Neural cell (in vitro differentiated cells): ENCODE results near the gene NF1. TPM values are rescaled to one million over a fixed set of nuclear protein-coding genes. Genes with fewer than 3 reads are reported as not detected.

Source experiments
- H2AFZ ChIP-seq: fragments of 200-600, 300-800 bp; sonication (generic), shearing (Covaris generic); 2 replicates; pipeline ENCODE4 v1.6.0; 2014; ENCODE audit warnings: low read depth, mild to moderate bottlenecking, antibody characterized with exemption, low read length, moderate library complexity
- H3F3A ChIP-seq: fragments of 200-600 bp; shearing (Covaris generic); 2 replicates; pipeline ENCODE4 v1.6.1; 2016; ENCODE audit warnings: mild to moderate bottlenecking, moderate library complexity, mixed read lengths, antibody characterized with exemption, low read length; ENCODE audit not compliant: insufficient read depth, poor library complexity, severe bottlenecking
- H3K27ac ChIP-seq: fragments of 200-600, 300-800 bp; sonication (generic), shearing (Covaris generic); 2 replicates; pipeline ENCODE4 v1.5.1; 2014; ENCODE audit warnings: mild to moderate bottlenecking, low read length, moderate library complexity
- H3K27me3 ChIP-seq: fragments of 300-800, 200-600 bp; sonication (generic), shearing (Covaris generic); 2 replicates; pipeline ENCODE4 v1.6.0; 2014; ENCODE audit warnings: mild to moderate bottlenecking, low read depth, low read length, moderate library complexity; ENCODE audit not compliant: insufficient read depth
- H3K36me3 ChIP-seq: fragments of 300-800, 200-600 bp; sonication (generic), shearing (Covaris generic); 2 replicates; pipeline ENCODE4 v1.5.1; 2014; ENCODE audit warnings: mild to moderate bottlenecking, antibody characterized with exemption, low read length, moderate library complexity; ENCODE audit not compliant: insufficient read depth
- H3K4me2 ChIP-seq: fragments of 300-800, 200-600 bp; sonication (generic), shearing (Covaris generic); 2 replicates; pipeline ENCODE4 v1.6.0; 2014; ENCODE audit warnings: mild to moderate bottlenecking, low read length
- H3K4me3 ChIP-seq: fragments of 300-800, 200-600 bp; sonication (generic), shearing (Covaris generic); 2 replicates; pipeline ENCODE4 v1.5.1; 2014; ENCODE audit warnings: mild to moderate bottlenecking, low read length, moderate library complexity
- H3K79me2 ChIP-seq: fragments of 200-600 bp; shearing (Covaris generic); replicated peaks from 2 replicates; pipeline ENCODE4 v1.6.0; 2014; ENCODE audit warnings: mild to moderate bottlenecking, low read length, moderate library complexity; ENCODE audit not compliant: insufficient read depth
- H3K9ac ChIP-seq: fragments of 300-800, 200-600 bp; sonication (generic), shearing (Covaris generic); 2 replicates; pipeline ENCODE4 v1.6.1; 2016; ENCODE audit warnings: mild to moderate bottlenecking, low read length, mixed read lengths
- H3K9me2 ChIP-seq: fragments of 200-600 bp; shearing (Covaris generic); 2 replicates; pipeline ENCODE4 v1.6.1; 2016; ENCODE audit warnings: mild to moderate bottlenecking, low read length, mixed read lengths; ENCODE audit not compliant: insufficient read depth
- H3K9me3 ChIP-seq: fragments of 200-600, 300-800 bp; sonication (generic), shearing (Covaris generic); 2 replicates; pipeline ENCODE4 v1.6.1; 2016; ENCODE audit warnings: mild to moderate bottlenecking, mixed run types, low read length, moderate library complexity, mixed read lengths
- H4K20me1 ChIP-seq: fragments of 200-600 bp; shearing (Covaris generic); 2 replicates; pipeline ENCODE4 v1.6.1; 2016; ENCODE audit warnings: mild to moderate bottlenecking, mixed run types; ENCODE audit not compliant: insufficient read depth
- EZH2 ChIP-seq: fragments of 200-600, 300-800 bp; shearing (Covaris generic), sonication (generic); IDR thresholded peaks from 2 replicates; pipeline ENCODE4 v1.6.1; 2014; ENCODE audit warnings: antibody characterized with exemption, low read length, borderline replicate concordance, mild to moderate bottlenecking; ENCODE audit not compliant: insufficient read depth, poor library complexity, severe bottlenecking
- MXI1 ChIP-seq: fragments of 450-650 bp; conservative IDR thresholded peaks from 2 replicates; pipeline ENCODE4 v1.6.1; 2014; ENCODE audit warnings: antibody characterized with exemption, mild to moderate bottlenecking; ENCODE audit not compliant: poor library complexity, severe bottlenecking
- POLR2AphosphoS5 ChIP-seq: IDR thresholded peaks from 2 replicates; pipeline ENCODE4 v1.6.1; 2012
- RAD21 ChIP-seq: fragments of 450-650 bp; conservative IDR thresholded peaks from 2 replicates; pipeline ENCODE4 v1.6.1; 2014; ENCODE audit warnings: antibody characterized with exemption, mild to moderate bottlenecking, moderate library complexity
- TAF1 ChIP-seq: IDR thresholded peaks from 2 replicates; pipeline ENCODE4 v1.6.1; 2012; ENCODE audit warnings: low read depth
- polyA plus RNA-seq: library from polyadenylated mRNA; depleted of rRNA; stranded (reverse); fragments of >200 nt; gene quantifications from 2 replicates; pipeline ENCODE4 v1.2.3, GENCODE V29; 2014
- TF ChIP-seq, protein P1 (sequence below): fragments of 450-650 bp; IDR thresholded peaks from 2 replicates; pipeline ENCODE4 v1.5.1; 2014; ENCODE audit warnings: antibody characterized with exemption, mild to moderate bottlenecking, moderate library complexity; ENCODE audit not compliant: poor library complexity, severe bottlenecking
- TF ChIP-seq, protein P2 (sequence below): IDR thresholded peaks from 2 replicates; pipeline ENCODE4 v1.6.1; 2012; ENCODE audit warnings: borderline replicate concordance

Gene NF1
- polyA plus RNA-seq, 1 donor from 2014 or later = 22.4 TPM

DNA sequence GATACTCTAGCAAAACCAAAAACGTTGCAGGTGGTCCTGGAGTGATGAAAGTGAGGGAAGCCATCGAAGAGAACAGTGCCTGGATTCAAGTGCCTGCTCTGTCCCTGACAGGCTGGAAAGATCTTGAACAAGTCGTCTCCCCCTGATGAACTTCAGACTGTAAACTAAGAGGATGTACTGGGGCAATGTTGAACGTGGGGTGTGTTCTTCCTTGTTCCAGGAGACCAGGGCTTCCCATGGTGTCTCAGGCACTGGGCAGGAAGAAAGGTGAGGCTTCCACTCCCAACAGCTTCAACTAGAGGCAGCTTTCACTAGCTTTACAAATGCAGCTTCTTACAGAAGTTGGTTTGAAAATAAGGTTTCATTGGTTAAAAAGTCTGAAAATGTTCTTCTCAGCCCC, 21.4 kb upstream of the NF1 start:
- Histone ChIP-seq H3K79me2 (no peaks in the 10 kb centered on the region), H3K4me2 (no peak overlapping the region), H3K36me3 (no peaks in the 10 kb centered on the region), H3K27me3 (no peaks in the 10 kb centered on the region), H3K9me3 (no peaks in the 10 kb centered on the region), H2AFZ (no peak overlapping the region), H3F3A (no peaks in the 10 kb centered on the region), H3K9ac (no peak overlapping the region), H3K9me2 (no peaks in the 10 kb centered on the region), H4K20me1 (no peaks in the 10 kb centered on the region), H3K4me3 (no peak overlapping the region), H3K27ac (no peak overlapping the region)
- no peak for TF ChIP-seq RAD21
- TF ChIP-seq TAF1 = no peak
- TF ChIP-seq, protein P1, sequence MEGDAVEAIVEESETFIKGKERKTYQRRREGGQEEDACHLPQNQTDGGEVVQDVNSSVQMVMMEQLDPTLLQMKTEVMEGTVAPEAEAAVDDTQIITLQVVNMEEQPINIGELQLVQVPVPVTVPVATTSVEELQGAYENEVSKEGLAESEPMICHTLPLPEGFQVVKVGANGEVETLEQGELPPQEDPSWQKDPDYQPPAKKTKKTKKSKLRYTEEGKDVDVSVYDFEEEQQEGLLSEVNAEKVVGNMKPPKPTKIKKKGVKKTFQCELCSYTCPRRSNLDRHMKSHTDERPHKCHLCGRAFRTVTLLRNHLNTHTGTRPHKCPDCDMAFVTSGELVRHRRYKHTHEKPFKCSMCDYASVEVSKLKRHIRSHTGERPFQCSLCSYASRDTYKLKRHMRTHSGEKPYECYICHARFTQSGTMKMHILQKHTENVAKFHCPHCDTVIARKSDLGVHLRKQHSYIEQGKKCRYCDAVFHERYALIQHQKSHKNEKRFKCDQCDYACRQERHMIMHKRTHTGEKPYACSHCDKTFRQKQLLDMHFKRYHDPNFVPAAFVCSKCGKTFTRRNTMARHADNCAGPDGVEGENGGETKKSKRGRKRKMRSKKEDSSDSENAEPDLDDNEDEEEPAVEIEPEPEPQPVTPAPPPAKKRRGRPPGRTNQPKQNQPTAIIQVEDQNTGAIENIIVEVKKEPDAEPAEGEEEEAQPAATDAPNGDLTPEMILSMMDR = no peak
- no peak for TF ChIP-seq MXI1
- TF ChIP-seq, protein P2, sequence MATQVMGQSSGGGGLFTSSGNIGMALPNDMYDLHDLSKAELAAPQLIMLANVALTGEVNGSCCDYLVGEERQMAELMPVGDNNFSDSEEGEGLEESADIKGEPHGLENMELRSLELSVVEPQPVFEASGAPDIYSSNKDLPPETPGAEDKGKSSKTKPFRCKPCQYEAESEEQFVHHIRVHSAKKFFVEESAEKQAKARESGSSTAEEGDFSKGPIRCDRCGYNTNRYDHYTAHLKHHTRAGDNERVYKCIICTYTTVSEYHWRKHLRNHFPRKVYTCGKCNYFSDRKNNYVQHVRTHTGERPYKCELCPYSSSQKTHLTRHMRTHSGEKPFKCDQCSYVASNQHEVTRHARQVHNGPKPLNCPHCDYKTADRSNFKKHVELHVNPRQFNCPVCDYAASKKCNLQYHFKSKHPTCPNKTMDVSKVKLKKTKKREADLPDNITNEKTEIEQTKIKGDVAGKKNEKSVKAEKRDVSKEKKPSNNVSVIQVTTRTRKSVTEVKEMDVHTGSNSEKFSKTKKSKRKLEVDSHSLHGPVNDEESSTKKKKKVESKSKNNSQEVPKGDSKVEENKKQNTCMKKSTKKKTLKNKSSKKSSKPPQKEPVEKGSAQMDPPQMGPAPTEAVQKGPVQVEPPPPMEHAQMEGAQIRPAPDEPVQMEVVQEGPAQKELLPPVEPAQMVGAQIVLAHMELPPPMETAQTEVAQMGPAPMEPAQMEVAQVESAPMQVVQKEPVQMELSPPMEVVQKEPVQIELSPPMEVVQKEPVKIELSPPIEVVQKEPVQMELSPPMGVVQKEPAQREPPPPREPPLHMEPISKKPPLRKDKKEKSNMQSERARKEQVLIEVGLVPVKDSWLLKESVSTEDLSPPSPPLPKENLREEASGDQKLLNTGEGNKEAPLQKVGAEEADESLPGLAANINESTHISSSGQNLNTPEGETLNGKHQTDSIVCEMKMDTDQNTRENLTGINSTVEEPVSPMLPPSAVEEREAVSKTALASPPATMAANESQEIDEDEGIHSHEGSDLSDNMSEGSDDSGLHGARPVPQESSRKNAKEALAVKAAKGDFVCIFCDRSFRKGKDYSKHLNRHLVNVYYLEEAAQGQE = no peak
- no peak for TF ChIP-seq POLR2AphosphoS5

DNA sequence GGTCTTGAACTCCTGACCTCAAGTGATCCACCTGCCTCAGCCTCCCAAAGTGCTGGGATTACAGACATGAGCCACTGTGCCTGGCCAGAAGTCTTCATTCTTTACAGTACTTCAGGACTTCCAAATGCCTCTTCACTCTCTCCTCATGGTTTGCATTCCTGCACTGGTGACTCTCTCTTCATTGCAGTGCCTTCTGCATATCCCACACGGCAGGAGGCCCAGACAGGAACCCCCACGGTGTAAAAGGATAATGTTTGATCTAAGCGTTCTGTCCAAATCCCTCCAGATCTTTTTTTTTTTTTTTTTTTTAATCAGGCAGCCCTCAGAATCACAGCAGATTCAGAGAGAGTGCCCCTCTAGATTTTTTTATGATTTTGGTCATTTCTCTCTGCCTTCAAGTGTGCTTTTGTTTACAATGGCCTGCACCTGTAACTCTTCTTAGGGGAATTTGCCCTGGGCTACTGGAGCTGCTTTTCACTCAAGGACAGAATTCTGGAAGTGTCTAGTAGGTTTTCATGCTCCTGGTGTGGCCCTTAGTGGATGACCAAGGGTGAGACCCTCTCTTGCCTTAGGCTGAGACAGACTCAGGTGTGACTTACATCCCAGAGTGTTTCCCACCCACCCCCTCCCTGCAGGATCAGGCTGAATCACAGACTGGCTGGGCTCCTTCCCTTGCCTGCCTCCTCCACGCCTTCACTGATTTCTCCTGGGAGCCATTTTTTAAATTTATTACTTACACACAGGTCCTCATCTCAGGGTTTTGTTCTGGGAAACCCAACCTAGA, 19.8 kb upstream of the NF1 start:
- H3F3A ChIP-seq = no peaks in the 10 kb centered on the region
- no peaks in the 10 kb centered on the region for H4K20me1 ChIP-seq
- H3K79me2 ChIP-seq = no peaks in the 10 kb centered on the region
- no peaks in the 10 kb centered on the region for H3K9me3 ChIP-seq
- no peak overlapping the region for H3K27ac ChIP-seq
- H3K9me2 ChIP-seq = no peaks in the 10 kb centered on the region
- TF ChIP-seq POLR2AphosphoS5 (no peak), MXI1 (no peak), RAD21 (no peak), EZH2 (no peak)
- TF ChIP-seq, protein P1 = no peak
- no peak overlapping the region for H2AFZ ChIP-seq
- H3K27me3 ChIP-seq = no peaks in the 10 kb centered on the region
- no peak overlapping the region for H3K4me2 ChIP-seq
- H3K9ac ChIP-seq = no peak overlapping the region
- no peaks in the 10 kb centered on the region for H3K36me3 ChIP-seq
- H3K4me3 ChIP-seq = no peak overlapping the region
